GM21576 (cell line): ENCODE measurements around the gene TRIM75.
"Not testable (repeated sequence)": the region's sequence is repeated elsewhere in the genome, so short reads cannot be mapped to it uniquely, and the experiment has no call there.

Source experiments
- ATAC-seq: cut with Tn5 transposase; IDR thresholded peaks from one replicate; pipeline ENCODE4 v1.9.1; 2021; ENCODE audit warnings: mild to moderate bottlenecking, moderate library complexity; ENCODE audit not compliant: unreplicated experiment

Gene TRIM75

GRCh38 chr4:165053645-165054044 is at the start of gene TRIM75:
Gene TRIM75 (plus strand): TSS chr4:165053866. CDS start chr4:165059148, 5,282 bp downstream.
- no peak for ATAC-seq

- ATAC-seq = no peak
Measured at GRCh38 chr4:165005352-165005925, 48.2 kb upstream of the TRIM75 start.

- ATAC-seq = no peak
Measured at GRCh38 chr4:165006456-165006855, 47.2 kb upstream of the TRIM75 start.

- ATAC-seq = no peak
Measured at GRCh38 chr4:165006886-165007285, 46.8 kb upstream of the TRIM75 start.

DNA sequence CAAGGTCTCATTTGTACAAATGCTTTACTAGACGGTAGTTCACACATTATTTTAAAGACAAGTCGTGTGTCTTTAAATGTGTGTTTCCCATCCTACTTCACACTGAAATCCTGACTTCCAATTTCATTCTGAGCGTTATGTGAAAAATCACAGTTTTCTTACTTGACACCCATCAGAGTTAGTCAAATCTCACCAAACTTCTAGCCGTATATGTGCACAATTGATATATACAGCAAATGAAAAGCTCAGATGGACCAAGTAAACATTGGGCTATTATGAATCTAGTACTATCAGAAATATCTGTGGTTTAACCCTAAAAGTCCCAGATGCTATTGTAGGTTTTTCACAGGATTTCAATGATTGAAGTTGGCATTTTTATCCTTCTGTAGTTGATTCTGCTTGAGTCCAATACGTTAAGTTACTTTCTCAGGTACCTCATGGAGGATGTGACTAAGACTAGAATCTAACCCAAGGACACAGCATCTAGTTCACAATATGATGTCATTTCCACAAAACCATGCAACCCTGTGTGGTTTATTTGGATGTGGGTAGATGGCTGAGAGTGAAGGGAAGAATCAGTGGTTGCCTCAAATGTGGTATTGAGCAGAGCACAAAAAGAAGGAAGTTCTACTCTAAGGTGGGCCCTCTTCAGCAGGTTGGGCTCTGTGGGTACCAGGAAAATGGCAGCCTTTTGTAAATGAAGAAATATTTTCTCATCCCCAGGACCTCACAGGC is 44.0 kb upstream of the TRIM75 start:
- ATAC-seq = no peak

GRCh38 chr4:165010487-165010886 is 43.2 kb upstream of the TRIM75 start:
- ATAC-seq = no peak

GRCh38 chr4:165010991-165011390 is 42.7 kb upstream of the TRIM75 start:
- ATAC-seq = no peak

DNA sequence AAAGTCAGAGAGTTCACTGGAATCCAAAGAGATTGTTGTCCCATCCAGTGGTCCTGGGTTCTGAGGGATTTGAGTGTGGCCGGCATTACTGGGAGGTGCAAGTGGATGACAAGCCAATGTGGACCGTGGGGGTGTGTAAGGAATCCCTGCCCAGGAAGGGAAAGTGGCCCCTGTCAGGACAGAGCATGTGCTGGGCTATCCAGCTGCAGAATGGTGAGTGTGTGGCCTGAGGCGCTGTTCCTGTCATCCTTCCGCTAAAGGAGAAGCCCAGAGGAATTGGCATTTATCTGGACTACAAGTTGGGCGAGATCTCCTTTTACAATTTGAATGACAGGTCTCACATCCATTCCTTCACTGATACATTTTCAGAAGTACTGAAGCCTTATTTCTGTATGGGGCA is 42.3 kb upstream of the TRIM75 start:
- no peak for ATAC-seq

- ATAC-seq = no peak
Measured at GRCh38 chr4:165013691-165014090, 40.0 kb upstream of the TRIM75 start.

- ATAC-seq = no peak
Measured at GRCh38 chr4:165016971-165017370, 36.7 kb upstream of the TRIM75 start.

GRCh38 chr4:165019995-165020394 is 33.7 kb upstream of the TRIM75 start:
- ATAC-seq = not testable (repeated sequence)

DNA sequence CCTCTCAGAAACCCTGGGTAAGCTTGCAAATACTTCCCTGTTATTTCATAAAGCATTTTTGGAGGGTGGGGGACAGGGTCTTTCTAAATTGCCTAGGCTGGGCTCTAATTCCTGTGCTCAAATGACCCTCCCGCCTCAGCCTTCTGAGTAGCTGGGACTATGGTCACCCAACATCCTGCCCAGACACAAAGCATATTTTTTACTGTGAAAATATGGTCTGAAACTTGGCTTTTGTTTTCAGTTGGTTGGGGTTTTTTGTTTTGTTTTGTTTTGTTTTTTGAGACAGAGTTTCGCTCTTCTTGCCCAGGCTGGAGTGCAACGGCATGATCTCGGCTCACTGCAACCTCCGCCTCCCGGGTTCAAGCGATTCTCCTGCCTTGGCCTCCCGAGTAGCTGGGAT is 27.9 kb upstream of the TRIM75 start:
- ATAC-seq = not testable (repeated sequence)

GRCh38 chr4:165027762-165028402 is 25.8 kb upstream of the TRIM75 start:
- no peak for ATAC-seq

DNA sequence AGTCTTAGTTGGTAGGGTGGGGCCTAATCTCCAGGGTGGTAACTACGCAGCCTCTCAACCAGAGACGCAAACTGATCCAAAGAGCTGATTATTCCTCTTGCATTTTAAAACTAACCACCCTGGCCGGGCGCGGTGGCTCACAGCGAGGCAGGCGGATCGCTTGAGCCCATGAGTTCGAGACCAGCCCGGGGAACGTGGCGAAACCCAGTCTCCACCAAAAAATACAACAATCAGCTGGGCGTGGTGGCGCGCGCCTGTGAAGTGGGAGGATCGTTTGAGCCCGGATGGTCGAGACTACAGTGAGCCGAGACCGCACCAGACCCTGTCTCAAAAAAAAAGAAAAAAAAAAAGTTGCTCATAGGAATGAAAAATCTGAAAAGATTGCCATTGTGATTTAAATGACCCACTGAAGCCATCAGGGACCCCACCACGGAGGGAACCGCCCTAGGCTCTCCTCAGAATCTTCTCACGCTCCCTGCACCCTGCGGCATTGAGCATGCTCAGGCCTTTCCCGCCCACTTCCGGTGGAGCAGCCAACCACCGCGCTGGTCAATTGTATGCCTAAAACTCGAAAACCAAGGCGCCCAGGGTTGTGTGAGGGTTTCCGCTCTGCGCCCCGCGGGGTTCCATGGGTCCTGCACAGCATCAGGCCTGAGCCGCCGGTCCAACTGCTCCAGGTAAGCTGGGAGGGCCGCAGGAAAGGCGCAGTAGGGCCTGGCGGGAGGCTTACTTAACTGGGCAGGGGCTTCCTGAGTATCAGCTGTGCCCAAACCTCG is 22.0 kb upstream of the TRIM75 start, which contains the start of gene TRIM60:
Gene TRIM60, plus strand, starts transcription at position 564 of the 776 bp plus-strand sequence. CDS start 8,074 bp downstream, outside the sequence.
- ATAC-seq = no peak

- no peak for ATAC-seq
Measured at GRCh38 chr4:165048170-165048569, 5.5 kb upstream of the TRIM75 start.

- ATAC-seq = no peak
Measured at GRCh38 chr4:165052627-165053026, 1.0 kb upstream of the TRIM75 start.

- no peak for ATAC-seq
Measured at GRCh38 chr4:165055601-165056000, 1.9 kb downstream of the TRIM75 start.

GRCh38 chr4:165058666-165059065 is 5.0 kb downstream of the TRIM75 start:
- no peak for ATAC-seq

DNA sequence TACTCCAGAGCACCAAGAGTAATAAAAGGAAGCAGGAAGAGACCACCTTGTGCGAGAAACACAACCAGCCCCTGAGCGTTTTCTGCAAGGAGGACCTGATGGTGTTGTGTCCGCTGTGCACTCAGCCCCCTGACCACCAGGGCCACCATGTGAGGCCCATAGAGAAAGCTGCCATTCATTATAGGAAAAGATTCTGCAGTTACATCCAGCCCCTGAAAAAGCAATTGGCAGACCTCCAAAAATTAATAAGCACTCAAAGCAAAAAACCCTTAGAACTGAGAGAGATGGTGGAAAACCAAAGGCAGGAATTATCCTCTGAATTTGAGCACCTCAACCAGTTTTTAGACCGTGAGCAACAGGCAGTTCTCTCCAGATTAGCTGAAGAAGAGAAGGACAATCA is 5.7 kb downstream of the TRIM75 start:
- ATAC-seq = no peak

GRCh38 chr4:165060938-165061337 is 7.3 kb downstream of the TRIM75 start:
- no peak for ATAC-seq

- no peak for ATAC-seq
Measured at GRCh38 chr4:165070560-165070959, 16.9 kb downstream of the TRIM75 start.
